Keratinocyte (primary cell): ENCODE results near the gene DGKI. TPM values are rescaled to one million over a fixed set of nuclear protein-coding genes. Genes with fewer than 3 reads are reported as not detected.

Experiments
- DNase-seq: peaks from one replicate; pipeline ENCODE4 v3.0.0-alpha.2; 2011; ENCODE audit warnings: low read depth, missing footprints, low spot score
- FAIRE-seq: peaks from 2 replicates; lab custom pipeline; 2011; peaks lifted over from hg19 to GRCh38; lab: Jason Lieb, UNC
- H2AFZ ChIP-seq: 2 replicates; pipeline ENCODE4 v1.6.0; 2012; ENCODE audit warnings: low read length, control low read depth, inconsistent platforms; ENCODE audit not compliant: control insufficient read depth
- H3K27ac ChIP-seq: 2 replicates; pipeline ENCODE4 v1.5.1; 2011; ENCODE audit warnings: low read length; ENCODE audit not compliant: control insufficient read depth, insufficient read depth
- H3K27me3 ChIP-seq: 3 replicates; pipeline ENCODE4 v1.6.0; 2011; ENCODE audit warnings: low read length; ENCODE audit not compliant: control insufficient read depth, insufficient read depth; ENCODE audit errors: extremely low read depth
- H3K36me3 ChIP-seq, 2 experiments: 2 replicates in 1 of 2; 3 replicates in 1 of 2; pipeline ENCODE4 v1.5.1; 2011; ENCODE audit warnings: low read length in 2 of 2, mild to moderate bottlenecking in 1 of 2; ENCODE audit not compliant: control insufficient read depth in 2 of 2, insufficient read depth in 2 of 2; ENCODE audit errors: extremely low read depth in 1 of 2
- H3K4me1 ChIP-seq: 3 replicates; pipeline ENCODE4 v1.5.1; 2011; ENCODE audit warnings: low read length; ENCODE audit not compliant: control insufficient read depth, insufficient read depth; ENCODE audit errors: extremely low read depth
- H3K4me2 ChIP-seq: 3 replicates; pipeline ENCODE4 v1.6.0; 2011; ENCODE audit warnings: low read depth, low read length; ENCODE audit not compliant: control insufficient read depth, insufficient read depth; ENCODE audit errors: extremely low read depth
- H3K4me3 ChIP-seq, 3 experiments: fragments of 200-600 bp in 1 of 3; sonication (generic) in 1 of 3; 2 replicates in 2 of 3; 3 replicates in 1 of 3; pipeline ENCODE4 v1.5.1; 2011 to 2016; ENCODE audit warnings: low read length in 3 of 3, mild to moderate bottlenecking in 3 of 3, control low read depth in 2 of 3, inconsistent platforms in 1 of 3, low read depth in 1 of 3, mixed read lengths in 1 of 3, mixed run types in 1 of 3, moderate library complexity in 1 of 3; ENCODE audit not compliant: control insufficient read depth in 2 of 3, insufficient read depth in 2 of 3; ENCODE audit errors: extremely low read depth in 1 of 3
- H3K79me2 ChIP-seq: 2 replicates; pipeline ENCODE4 v1.6.0; 2012; ENCODE audit warnings: low read length; ENCODE audit not compliant: control insufficient read depth, insufficient read depth
- H3K9ac ChIP-seq: 3 replicates; pipeline ENCODE4 v1.6.0; 2011; ENCODE audit warnings: low read length; ENCODE audit not compliant: control insufficient read depth, insufficient read depth; ENCODE audit errors: extremely low read depth
- H3K9me1 ChIP-seq: 3 replicates; pipeline ENCODE4 v1.6.0; 2011; ENCODE audit warnings: low read length; ENCODE audit not compliant: control insufficient read depth, insufficient read depth; ENCODE audit errors: extremely low read depth
- H3K9me3 ChIP-seq: 2 replicates; pipeline ENCODE4 v1.5.1; 2012; ENCODE audit warnings: low read depth, low read length; ENCODE audit not compliant: control insufficient read depth
- H4K20me1 ChIP-seq: 3 replicates; pipeline ENCODE4 v1.6.0; 2011; ENCODE audit warnings: low read length; ENCODE audit not compliant: control insufficient read depth, insufficient read depth; ENCODE audit errors: extremely low read depth
- EZH2 ChIP-seq: IDR thresholded peaks from one replicate; pipeline ENCODE4 v1.6.1; 2012; ENCODE audit warnings: inconsistent platforms, mild to moderate bottlenecking, low read length, moderate library complexity
- dilution Hi-C: fragments of 300-500 bp; cut with MboI; formaldehyde crosslinking; loops from one replicate; pipeline ENCODE4 v1.7.0; 2020; ENCODE audit warnings: low sequenced_read_pairs; ENCODE audit not compliant: extremely low pct_ligation_motif_present
- polyA plus RNA-seq, 5 experiments: library from polyadenylated mRNA; depleted of rRNA in 3 of 5; stranded (reverse) in 3 of 5; stranded (forward) in 1 of 5; unstranded in 1 of 5; fragments of >200 nt; gene quantifications; 1 replicate in 1 of 5; 2 replicates in 3 of 5; 3 replicates in 1 of 5; pipeline versions ENCODE4 v1.2.1 to v1.2.3, GENCODE V29; 2011 to 2012; ENCODE audit warnings: missing spikeins in 2 of 5, low read depth in 1 of 5, low replicate concordance in 1 of 5
- TF ChIP-seq, protein P1 (sequence below), 3 experiments: IDR thresholded peaks in 1 of 3; conservative IDR thresholded peaks in 1 of 3; optimal IDR thresholded peaks in 1 of 3; 2 replicates in 2 of 3; 3 replicates in 1 of 3; pipeline versions ENCODE3 to v1.5.1; 2011; ENCODE audit warnings: low read length in 3 of 3, mild to moderate bottlenecking in 3 of 3, moderate library complexity in 2 of 3, control low read depth in 1 of 3, inconsistent platforms in 1 of 3; ENCODE audit not compliant: insufficient read depth in 2 of 3; ENCODE audit errors: extremely low read depth in 1 of 3

DGKI gene
- polyA plus RNA-seq, 1 donor (not counting 4 experiments of a cell fraction or from before 2014, with no cell fraction given) = 0.14 TPM

DNA sequence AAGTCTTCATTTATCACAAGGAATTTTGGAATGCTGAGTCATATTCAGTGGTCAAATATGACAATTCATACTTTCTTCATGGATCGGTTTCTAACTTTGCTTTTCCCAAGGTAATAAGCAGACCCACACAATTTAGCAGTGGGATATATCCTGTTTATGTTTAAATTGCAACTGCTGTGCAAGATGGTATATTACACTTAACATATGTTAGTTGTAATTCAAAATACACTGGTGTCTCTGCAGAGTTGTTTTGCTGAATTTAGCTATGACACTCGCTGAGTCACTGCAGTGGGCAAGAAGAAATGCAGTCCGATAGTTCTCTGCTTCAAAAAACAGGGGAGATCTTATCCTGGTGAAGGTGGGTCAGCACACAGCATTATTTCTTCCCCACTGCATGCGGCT, 308.4 kb downstream of the DGKI start:
- Histone ChIP-seq H3K79me2 (no peaks in the 10 kb centered on the region), H3K4me2 (no peak overlapping the region), H2AFZ (no peak overlapping the region), H3K36me3 (no peaks in the 10 kb centered on the region), H3K9me1 (no peaks in the 10 kb centered on the region), H3K4me1 (no peaks in the 10 kb centered on the region), H4K20me1 (no peaks in the 10 kb centered on the region), H3K9me3 (no peaks in the 10 kb centered on the region), H3K9ac (no peak overlapping the region), H3K4me3 (no peak overlapping the region), H3K27me3 (no peaks in the 10 kb centered on the region), H3K27ac (no peak overlapping the region)
- TF ChIP-seq, protein P1, sequence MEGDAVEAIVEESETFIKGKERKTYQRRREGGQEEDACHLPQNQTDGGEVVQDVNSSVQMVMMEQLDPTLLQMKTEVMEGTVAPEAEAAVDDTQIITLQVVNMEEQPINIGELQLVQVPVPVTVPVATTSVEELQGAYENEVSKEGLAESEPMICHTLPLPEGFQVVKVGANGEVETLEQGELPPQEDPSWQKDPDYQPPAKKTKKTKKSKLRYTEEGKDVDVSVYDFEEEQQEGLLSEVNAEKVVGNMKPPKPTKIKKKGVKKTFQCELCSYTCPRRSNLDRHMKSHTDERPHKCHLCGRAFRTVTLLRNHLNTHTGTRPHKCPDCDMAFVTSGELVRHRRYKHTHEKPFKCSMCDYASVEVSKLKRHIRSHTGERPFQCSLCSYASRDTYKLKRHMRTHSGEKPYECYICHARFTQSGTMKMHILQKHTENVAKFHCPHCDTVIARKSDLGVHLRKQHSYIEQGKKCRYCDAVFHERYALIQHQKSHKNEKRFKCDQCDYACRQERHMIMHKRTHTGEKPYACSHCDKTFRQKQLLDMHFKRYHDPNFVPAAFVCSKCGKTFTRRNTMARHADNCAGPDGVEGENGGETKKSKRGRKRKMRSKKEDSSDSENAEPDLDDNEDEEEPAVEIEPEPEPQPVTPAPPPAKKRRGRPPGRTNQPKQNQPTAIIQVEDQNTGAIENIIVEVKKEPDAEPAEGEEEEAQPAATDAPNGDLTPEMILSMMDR (optimal IDR thresholded peaks at IDR 0.05 in 1 of 3, IDR thresholded peaks at IDR 0.05 in 1 of 3, conservative IDR thresholded peaks at IDR 0.05 in 1 of 3; ENCODE audit: extremely low read depth in 1 of 3, insufficient read depth in 2 of 3, low read length in 3 of 3) = no peak
- TF ChIP-seq EZH2 = no peak
- FAIRE-seq (no peak), DNase-seq (no peak)
- dilution Hi-C loops = no loop called here

DNA sequence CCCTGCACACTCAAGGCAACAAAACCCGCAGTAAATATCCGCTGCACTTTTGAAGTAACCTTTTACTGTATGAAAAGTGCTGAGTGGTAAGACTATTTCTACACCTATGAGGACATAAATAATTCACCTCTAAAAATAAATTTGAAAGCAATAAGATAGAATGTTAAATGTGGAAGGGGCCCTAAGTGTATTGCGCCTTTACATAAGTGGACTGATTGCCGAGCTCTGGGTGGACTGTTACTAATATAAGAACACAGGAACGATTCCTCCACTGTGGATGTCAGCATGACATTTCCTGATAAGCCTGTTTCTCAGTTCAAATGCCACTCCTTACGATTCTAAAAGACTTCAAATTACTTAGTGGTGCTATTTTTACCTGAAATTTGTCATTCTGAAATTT, 311.2 kb downstream of the DGKI start:
- H3K27me3 ChIP-seq = no peaks in the 10 kb centered on the region
- no peak overlapping the region for H3K9ac ChIP-seq
- H3K36me3 ChIP-seq = no peaks in the 10 kb centered on the region
- dilution Hi-C loops = no loop called here
- H3K9me3 ChIP-seq = no peaks in the 10 kb centered on the region
- no peaks in the 10 kb centered on the region for H3K9me1 ChIP-seq
- H3K4me2 ChIP-seq = no peak overlapping the region
- no peak overlapping the region for H3K27ac ChIP-seq
- H2AFZ ChIP-seq = no peak overlapping the region
- H4K20me1 ChIP-seq = no peaks in the 10 kb centered on the region
- FAIRE-seq = no peak
- H3K4me1 ChIP-seq = no peaks in the 10 kb centered on the region
- TF ChIP-seq, protein P1 (optimal IDR thresholded peaks at IDR 0.05 in 1 of 3, IDR thresholded peaks at IDR 0.05 in 1 of 3, conservative IDR thresholded peaks at IDR 0.05 in 1 of 3; ENCODE audit: extremely low read depth in 1 of 3, insufficient read depth in 2 of 3, low read length in 3 of 3) = no peak
- TF ChIP-seq EZH2 = no peak
- no peak overlapping the region for H3K4me3 ChIP-seq
- no peaks in the 10 kb centered on the region for H3K79me2 ChIP-seq
- DNase-seq = no peak
